ENCODE results near the gene SMG9.

The SMG9 gene, protein sequence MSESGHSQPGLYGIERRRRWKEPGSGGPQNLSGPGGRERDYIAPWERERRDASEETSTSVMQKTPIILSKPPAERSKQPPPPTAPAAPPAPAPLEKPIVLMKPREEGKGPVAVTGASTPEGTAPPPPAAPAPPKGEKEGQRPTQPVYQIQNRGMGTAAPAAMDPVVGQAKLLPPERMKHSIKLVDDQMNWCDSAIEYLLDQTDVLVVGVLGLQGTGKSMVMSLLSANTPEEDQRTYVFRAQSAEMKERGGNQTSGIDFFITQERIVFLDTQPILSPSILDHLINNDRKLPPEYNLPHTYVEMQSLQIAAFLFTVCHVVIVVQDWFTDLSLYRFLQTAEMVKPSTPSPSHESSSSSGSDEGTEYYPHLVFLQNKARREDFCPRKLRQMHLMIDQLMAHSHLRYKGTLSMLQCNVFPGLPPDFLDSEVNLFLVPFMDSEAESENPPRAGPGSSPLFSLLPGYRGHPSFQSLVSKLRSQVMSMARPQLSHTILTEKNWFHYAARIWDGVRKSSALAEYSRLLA

DNA sequence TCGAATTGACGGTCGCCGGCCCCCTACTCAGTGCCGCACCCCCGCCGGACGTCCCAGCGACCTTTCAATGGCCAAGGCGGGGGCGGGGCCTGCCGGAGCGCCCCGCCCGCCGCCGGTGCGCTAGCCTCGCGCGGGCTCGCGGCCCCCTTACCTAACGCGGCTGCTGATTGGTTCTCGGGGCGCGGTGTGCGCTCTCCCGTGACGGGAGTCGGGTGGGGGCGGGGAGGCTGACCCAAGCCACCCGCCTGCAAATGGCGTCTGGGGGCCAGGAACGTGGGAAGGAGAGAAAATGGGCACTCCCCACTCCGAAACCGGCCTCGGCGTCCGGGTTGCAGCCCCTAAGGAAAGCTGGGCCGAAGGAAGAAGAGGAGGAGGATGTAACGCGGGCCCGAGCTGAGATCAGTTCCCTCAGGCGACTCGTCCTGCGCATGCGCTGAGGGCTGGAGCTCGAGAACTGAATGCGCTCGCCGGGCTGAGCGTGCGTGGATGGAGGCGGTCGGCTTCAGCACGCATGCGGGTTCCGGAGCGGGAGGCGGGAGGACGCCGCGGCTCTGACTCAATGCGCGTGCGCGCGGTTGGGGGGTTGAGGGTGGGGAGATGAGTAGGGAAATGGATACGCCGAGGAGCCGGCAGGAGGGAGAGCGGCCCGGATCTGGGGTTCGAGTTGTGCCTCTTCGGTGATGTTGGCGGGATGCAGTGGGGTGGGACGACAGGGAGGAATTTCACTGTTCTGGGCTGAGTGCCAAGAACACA is at the start of gene SMG9:
Gene SMG9, minus strand, starts transcription at position 460 of the 753 bp plus-strand sequence. CDS start 4,221 bp downstream, outside the sequence.
- DNase-seq (ENCODE audit: low read depth), result peak; percentile 94

DNA sequence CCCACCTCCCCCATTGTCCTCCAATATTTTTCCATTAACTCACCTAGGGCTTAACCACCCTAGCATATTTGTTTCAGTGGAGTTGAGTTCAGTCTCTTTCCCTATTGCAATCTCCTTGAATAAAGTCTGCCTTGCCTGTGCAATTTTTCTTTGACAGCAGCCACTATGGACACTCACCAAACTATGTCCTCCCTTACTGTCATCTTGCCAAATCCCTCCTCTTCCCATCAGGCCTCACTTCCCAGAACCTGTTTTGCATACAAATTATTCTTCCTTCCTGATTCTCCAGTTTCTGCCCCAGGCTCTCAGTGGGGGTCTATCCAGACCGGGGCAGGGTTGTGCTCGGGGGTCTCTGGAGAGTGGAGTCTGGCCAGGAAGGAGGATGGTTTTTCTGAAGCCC is 49.7 kb upstream of the SMG9 start:
- DNase-seq (ENCODE audit: low read depth), result no peak

DNA sequence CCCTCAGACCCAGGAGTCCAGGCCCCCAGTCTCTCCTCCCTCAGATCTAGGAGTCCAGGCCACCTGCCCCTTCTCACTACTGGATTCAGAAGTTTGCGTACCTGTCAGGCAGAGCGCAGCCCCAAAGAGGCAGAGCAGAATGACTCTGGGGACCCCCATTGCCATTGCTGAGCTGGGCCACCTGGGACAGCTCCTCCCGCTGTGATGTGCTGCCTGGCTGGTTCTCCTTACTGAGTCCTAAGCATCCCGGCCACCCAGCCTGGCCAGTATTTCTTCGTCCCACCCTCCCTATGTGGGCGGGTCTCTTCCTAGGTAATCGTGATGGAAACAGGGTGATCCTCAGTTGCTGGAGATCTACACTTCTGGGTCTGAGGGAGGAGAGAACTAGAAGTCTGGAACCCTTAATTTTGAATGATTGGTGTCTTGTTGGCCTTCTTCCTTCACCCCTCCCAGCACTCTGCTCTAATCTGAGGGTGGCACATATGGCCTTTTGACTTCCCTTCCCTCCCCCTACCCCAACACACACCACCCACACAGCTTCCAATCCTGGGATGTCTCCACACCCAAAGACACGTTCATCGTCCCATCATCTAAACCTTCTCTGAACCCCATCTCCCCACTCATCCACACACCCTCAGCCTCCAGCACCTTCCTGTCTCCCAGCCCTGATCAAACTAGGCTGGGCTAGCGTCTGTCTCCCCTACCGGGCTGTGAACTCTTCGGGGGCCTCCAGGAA is 47.6 kb upstream of the SMG9 start, which contains the start of gene LYPD5:
Gene LYPD5, minus strand, starts transcription at position 232 of the 736 bp plus-strand sequence. Its CDS starts 67 bp downstream, at position 165.
- no peak for DNase-seq (ENCODE audit: low read depth)

DNA sequence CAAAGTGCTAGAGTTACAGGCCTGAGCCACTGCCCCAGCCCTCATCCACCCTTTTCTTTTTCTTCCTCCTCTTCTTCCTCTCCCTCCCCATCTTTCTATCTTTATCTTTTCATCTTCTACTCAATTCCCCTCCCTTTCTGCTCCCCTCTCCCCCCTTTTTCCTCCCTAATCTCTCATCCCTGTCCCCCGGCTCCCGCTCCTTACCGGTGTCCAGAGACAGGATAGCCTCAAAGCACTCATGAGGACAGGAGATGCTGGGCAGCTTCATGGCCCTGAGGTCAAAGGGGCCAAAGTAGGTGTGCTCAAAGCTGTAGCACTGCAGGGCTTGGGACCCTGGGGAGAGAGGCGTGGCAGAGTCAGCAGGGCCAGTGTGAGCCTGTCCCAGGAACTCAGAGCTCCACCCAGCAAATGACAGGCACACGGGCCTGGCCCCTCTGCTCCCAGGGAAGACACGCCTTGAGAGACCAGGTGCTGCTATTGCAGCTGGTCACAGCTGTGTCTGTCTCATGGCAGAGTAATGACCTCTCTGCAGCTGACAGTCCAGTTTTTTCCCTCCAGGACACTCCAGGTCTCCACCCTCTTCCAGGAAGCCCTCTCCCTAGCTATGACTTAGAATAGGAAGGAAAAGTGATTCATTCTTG is 44.9 kb upstream of the SMG9 start:
- DNase-seq (ENCODE audit: low read depth), result no peak

DNA sequence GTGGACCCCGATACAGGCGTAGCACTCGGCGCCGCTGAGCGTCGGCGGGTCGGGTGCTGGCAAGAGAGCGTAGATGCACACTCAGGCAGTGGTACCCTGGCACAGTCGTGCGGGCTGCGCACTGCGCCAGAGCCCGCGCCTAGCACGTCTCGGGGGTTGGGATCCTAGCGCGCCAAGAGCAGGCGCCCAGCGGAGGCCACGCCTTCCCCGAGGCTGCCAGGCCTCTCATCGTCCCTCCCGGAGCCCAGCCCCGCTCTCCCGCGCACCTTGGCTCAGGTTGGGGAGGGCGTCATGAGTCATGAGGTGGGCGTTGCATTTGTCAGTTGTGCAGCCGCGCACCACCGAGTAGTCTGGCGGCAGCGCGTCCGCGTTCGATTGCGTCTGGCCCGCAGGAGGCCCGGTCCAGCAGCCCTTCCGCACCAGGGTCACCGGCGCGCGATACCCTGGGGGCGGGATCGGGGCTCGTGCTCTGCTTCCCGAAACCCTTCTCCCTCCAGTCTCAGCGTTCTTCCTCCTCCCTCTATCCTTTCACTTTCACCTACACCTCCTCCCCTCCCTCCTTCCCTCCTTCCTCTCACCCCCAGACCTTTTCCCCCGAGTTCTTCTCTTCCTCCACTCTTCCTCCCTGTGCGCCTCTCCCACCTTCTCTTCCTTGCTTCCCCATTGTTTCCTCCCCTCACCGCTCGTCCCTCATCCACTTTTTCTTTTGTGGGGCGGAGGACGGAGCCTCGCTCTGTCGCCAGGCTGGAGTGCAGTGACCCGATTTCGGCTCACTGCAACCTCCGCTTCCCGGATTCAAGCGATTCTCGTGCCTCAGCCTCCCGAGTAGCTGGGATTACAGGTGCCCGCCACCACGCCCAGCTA is 44.0 kb upstream of the SMG9 start:
- DNase-seq (ENCODE audit: low read depth), result peak; percentile 30

DNA sequence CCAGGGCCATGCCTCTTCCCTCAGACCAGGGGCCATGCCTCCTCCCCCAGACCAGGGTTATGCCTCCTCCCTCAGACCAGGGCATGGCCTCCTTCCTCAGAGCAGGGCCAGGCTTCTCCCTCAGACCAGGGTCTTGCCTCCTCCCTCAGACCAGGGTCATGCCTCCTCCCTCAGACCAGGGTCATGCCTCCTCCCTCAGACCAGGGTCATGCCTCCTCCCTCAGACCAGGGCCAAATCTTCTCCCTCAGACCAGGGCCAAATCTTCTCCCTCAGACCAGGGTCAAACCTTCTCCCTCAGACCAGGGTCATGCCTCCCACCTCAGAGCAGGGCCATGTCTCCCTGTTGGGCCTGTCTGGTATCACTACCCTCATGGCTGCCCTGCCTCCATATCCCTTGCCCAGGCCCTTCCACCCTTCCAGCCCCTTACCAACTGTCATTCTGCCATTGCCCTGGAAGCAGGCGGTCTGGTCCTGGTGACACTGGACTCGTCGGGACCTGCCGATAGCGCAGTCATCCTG is 43.3 kb upstream of the SMG9 start:
- no peak for DNase-seq (ENCODE audit: low read depth)

DNA sequence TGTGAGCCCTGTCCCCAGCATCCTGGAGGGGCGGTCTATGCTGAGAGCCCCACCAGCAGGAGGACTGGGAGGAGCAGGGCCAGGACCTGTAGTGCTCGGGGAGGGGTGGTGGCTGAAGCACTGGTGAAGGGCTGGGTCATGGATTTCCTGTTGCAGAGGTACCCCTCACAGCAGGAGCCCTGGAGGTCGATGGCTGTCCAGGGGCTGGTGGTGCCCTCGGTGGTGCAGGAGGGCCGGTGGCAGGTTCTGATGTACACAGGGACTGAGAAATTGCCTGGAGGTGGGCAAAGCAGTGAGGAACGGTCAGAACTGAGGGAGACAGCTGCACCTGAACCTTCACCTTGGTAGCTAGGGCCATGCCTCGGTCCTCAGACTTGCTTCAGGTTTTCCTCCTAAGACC is 42.8 kb upstream of the SMG9 start:
- DNase-seq (ENCODE audit: low read depth), result no peak

DNA sequence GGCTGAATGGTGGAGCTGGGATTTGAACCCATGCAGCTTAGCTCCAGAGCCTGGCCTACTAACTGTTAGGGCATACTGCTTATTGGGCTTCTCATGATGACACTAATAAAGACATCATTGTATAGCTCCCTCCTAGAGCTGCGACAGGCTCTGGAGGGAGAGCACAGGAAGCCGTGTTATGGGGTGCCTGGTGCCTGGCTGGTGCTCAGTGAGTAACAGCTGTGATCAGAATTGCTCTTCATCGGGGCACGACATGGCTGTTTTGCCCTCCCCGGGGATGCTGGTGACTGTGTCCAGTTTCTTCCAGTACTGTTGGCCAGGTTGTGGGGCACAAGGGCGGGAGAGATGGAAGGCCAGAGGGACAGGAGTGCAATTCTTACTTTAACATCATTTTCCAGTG is 42.4 kb upstream of the SMG9 start:
- no peak for DNase-seq (ENCODE audit: low read depth)

DNA sequence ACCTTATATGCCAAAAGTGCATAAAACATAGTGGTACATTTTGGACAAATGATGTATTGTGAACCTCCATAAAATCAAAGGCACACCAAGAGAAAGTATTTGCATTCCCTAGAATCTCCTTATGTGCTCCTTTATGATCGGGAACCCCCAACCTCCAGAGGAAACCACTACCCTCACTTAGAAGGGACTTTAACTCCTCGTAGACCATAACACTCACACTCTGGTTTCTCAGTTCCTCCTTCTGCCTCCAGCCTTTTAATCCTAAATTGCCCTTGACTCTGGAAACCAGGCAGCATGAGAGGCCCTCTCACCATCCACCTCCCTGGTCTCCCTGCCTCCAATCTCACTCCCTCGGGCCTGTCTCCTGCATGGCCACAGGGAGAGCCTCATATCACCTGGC is 35.8 kb upstream of the SMG9 start:
- DNase-seq (ENCODE audit: low read depth), result no peak

DNA sequence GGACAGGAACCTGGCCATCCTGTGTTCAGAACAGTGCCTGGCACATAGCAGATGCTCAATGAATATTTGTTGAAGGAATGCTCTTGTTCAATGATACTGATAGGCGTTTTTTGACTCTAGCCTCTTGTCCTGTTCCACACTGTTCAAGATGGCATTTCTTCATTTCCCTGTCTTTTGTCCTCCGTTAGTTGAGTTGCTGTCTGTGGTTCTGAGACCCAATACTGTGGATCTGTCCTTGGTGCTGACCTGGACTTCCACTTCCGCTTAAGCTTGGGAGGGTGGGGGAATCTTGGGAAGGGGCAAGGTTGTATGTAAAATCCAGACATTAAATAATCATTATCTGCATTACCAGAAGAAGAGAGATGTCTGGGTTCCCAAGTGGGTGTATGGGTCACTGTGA is 34.3 kb upstream of the SMG9 start:
- no peak for DNase-seq (ENCODE audit: low read depth)

DNA sequence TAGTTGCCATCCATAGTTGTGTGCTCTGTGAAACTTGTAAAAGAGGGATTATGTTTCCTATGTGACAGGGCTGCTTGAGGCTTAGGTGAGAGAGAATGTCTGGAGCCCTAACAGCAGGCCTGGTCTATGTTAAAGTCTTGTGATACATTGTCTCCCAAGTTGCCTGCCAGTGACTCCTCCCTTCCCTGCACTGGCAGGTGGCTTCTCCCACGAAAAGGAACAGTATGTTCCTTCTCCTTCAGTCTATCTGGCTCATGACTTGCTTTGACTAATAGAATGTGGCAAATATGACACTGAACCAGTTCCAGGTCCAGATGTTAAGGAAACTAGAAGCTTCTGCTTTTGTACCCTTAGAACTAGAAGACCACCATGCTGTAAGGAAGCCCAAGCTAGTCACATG is 31.9 kb upstream of the SMG9 start:
- DNase-seq (ENCODE audit: low read depth), result no peak

DNA sequence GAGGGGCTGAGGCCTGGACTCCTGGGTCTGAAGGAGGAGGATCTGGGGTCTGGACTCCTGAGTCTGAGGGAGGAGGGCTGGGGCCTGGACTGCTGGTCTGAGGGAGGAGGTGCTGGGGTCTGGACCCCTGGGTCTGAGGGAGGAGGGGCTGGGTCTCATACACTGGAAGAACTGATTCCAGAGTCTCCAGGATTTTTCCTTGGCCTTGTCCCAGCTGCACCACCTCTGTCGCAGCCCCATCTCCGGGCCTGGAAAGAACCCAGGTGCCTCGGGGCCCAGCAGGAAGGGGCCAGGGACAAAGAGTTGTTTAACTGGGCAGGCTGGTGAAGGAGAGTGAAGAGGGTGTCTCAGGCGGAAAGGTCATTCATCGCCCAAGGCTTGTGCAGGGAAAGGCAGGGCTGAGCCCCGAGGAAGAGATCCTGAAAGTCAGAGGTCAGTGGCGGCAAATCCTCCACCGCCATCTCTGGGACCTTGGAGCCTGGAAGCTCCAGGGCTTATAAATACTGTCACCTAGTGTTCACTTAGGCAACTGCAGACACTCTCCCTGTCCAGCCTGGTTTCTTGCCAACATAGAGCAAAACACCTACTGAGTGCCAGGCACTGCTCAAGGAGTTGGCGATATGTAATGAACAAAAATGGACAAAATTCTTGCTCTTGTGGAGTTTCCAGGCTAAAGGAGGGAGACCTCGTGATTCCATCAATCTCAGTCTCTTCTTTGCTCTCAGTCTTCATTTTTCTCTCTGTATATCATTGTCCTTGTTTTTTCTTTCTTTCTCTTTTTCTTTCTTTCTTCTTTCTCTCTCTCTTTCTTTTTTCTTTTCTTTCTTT is 30.4 kb upstream of the SMG9 start:
- no peak for DNase-seq (ENCODE audit: low read depth)

DNA sequence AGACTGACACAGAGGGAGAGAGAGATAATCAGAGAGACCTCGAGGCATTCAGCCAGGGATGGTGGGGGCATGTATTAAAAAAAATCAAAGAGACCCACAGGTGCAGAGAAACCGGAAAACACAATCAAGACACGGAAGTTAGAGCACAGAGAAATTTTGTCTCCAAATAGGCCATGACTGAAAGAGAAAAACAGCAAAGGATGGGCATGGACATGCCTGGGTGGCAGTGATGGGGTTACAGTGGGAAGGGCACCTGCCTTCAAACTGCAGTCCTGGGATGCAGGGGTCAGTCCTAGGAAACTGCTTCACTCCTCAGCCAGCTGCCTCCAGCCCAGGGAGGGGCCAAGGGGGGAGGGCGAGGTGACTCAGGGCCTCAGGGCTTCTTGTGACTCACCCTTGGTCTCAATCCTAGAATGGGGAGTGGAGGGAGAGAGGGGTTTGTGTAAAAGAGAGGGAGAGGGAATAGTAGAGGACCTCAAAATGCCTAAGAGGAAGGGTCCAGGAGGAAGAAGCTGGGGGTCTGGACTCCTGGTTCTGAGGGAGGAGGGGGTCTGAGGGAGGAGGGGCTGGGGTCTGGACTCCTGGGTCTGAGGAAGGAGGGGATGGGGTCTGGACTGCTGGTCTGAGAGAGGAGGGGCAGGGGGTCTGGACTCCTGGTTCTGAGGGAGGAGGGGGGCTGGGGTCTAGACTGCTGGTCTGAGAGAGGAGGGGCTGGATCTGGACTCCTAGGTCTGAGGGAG is 29.6 kb upstream of the SMG9 start:
- peak; percentile 32 for DNase-seq (ENCODE audit: low read depth)

DNA sequence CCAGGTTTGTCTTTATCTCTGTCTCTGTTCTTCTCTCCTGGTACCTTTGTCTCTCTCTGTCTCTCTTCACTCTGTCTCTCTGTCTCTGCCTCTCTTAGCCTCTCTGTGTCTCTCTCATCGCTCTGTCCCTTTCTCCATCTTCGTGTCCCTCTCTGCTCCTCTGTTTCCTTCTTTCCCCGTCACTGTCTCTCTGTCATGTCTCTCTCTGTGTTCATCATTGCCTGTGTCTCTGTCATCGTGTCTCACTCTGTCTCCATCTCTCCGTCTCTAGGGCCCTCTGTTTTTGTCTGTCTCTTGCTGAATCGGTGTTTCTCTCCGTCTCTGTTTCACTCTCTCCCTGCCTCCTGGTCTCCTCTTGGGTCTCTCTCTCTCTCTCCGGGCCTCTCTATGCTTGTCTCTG is 28.9 kb upstream of the SMG9 start:
- no peak for DNase-seq (ENCODE audit: low read depth)

DNA sequence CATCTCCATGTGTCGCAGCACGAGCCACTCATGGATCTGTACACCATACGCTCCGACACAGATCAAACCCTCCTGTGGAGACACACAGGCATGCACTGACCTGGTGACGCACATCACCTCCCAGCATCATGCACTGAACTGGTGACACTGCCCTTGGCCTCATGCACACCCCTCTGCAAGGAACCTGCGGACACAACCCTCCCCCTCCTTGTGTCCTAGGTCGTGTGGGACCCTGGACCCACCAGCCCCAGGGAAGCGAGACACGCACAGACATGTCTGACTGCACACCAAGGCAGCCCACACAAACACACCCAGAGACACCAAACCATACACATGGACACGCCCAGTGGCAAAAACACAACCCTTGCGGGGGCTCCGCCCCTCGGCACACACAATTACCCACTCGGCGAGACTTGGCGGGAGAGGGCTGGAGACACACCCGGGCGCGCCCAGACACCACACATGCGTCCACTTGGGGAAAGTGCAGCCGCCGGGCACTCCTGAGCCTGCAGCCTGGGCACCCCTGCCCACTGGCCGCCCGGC is 28.0 kb upstream of the SMG9 start:
- DNase-seq (ENCODE audit: low read depth), result no peak

DNA sequence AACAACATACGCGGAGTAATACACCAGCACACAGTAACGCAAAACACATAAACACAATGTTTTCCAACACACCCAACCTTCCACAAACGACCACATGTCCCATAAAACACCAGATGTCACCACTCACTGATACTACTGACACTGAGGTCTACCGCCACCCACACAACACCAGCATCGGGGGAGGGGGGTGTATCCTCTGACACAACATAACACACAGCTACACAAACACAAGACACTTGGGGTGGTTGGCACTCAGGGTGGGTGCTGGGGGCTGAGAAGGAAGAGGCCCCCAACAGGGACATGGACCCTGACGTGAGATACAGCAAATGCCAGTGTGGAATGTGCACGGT is 27.5 kb upstream of the SMG9 start:
- DNase-seq (ENCODE audit: low read depth), result no peak

DNA sequence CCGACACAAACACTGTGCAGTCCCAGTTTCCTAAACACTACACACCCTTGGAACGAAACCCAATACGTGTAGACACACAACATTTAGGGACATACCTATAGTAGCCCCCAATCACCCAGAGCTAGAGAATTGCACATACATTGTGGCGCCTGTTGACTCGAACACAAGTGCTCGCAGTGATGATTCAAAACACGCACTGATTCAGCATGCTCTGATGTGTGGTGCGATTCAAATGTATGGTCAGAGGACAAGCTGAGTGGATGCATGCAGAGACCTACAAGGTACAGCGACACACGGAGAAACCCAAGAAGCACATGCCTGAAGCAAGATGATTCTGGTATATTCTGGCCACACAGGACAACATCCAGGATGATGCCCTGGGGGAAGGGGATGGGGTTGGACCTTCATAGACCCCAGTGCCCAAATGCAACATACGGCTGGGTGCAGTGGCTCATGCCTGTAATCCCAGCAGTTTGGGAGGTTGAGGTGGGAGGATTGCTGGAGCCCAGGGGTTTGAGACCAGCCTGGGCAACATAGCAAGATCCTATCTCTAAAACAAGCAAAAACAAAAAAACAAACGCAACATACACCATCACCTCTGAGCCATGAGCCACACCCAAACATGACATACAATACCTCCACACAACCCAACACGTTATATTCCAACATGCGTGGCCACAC is 27.0 kb upstream of the SMG9 start:
- no peak for DNase-seq (ENCODE audit: low read depth)

Measured in stimulated activated CD8-positive, alpha-beta memory T cell treated with anti-CD3 and anti-CD28 coated beads, Interleukin-15, amount 100 ng/mL, for 1 hour (primary cell).